Stimulated activated naive CD4-positive, alpha-beta T cell treated with Interleukin-2 at 50 U/mL for 16 hours (primary cell): ENCODE results near the gene PIAS2.
A peak's percentile ranks its signal among the peaks of the same experiment; 100 is the strongest.
"Not testable (repeated sequence)": the region's sequence is repeated elsewhere in the genome, so short reads cannot be mapped to it uniquely, and the experiment has no call there.

ENCODE experiments used
- DNase-seq: peaks from one replicate; lab custom pipeline; 2025; lab: John Stamatoyannopoulos, UW

The PIAS2 gene

DNA sequence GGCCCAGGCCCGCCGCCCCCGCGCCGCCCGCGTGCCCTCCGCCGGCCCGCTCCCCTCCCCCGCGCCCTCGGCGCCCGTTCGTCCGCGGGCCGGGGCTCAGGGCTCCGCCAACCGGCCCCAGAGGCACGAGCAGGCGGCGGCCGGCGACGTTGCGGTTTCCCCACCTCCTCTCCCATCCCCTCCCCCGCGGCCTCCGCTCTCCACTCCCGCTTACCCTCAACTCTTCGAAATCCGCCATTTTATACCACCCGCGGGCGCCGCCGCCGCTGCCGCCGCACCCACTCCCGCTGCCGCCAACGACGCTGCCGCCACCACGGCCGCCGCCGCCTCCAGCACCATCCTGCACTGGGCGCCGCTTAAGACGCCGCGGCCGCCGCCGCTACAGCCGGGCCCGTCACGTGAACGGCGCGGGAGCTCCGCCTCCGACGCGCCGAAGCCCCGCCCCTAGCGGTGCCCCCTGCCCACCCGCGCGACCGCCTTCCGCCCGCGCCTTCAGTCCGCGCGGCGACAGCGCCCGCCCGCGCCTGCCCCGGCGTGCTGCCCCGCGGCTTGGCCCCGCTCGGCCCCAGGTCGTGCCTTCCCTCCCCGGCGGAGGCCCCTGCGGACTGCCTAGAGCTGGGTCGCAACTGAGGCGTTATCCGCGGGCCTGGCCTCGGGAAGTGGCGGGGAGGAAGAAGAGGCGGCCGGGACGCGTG lies at the start of gene PIAS2, which contains the start of gene KATNAL2:
Gene PIAS2, minus strand, starts transcription at position 400 of the 695 bp plus-strand sequence. Its CDS starts 162 bp downstream, at position 238.
Gene KATNAL2, plus strand, starts transcription at position 495 of the 695 bp plus-strand sequence. CDS start 29,271 bp downstream, outside the sequence.
- DNase-seq: peak; percentile 63

GRCh38 chr18:46966266-46966665 lies 49.0 kb upstream of the PIAS2 start:
- DNase-seq: not testable (repeated sequence)

DNA sequence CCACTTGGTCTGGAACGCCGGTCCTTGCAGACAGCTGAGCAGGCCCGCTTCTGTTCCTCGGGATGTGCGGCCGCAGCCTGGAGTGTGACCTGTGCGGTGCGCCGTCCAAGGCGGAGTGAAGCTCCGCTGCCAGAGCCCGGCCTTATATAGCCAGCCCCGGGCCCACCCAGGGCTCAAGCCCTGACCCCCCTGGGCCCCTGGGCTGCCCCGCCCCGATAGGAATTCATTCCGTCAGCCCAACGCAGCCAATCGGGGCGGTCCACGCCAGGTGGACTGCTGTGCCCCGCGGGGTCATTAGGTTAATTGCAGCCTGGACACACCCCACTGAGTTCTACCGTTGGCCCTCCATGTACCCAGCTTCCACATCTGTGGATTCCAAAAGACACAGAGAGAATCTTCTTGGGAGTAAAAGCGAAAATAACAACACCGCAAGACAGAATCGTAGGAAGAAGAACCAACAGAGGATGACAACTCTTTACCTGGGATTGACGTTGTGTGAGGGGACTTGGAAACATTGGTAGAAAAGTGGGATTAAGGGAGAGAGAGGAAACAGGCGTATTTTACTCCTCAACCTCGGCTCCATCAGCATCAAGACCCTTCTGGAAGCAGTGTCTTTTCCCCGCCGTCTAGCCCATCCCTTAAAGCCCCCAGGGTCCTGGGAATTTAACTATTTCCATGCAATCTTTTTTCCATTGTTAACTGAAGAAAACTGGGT lies 47.4 kb upstream of the PIAS2 start:
- not testable (repeated sequence) for DNase-seq

DNA sequence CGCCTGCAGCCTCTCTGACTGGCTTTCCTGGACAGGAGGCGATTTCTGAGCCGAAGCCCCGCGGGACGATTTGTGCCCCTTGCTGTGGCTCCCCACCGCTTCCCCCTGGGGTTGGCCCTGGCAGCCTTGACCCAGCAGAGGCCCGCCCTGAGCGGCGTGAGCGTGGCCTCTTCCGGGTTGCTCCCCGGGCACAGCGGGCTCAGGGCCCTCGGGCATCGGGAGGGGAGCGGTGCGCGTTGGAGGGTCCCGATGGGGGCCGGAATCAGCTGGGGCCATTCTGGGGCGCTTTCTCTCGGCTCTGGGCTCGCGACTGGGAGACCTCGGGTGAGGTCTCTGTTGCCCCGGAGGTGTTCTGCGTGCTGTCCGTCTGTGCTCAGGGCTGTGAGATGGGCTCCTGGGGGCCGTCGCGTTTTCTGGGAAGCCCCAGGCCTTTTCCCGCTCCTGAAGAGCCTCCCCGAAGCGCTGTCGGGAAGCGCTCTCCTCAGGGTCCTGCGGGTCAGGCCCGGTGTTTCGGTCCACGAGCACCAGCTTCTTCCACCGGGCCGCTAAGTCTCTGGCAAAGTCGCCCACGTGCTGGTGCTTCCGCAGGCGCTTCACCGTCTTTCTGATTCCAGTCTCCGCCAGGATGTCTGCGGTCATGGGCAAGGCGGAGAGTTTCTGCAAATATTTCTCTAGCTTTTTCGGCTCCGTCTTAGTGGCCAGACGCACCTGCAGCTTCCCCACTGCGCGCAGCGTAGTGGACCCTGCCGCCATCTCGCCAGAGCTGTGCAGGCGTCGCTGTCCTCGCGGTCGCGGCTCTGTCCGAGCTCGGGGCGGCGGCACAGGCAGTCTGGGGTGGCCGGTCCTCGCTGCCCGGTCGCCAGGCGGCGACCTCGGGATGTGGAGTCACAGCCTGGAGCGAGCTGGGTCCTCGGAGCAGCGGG lies 46.6 kb upstream of the PIAS2 start:
- not testable (repeated sequence) for DNase-seq

- DNase-seq: no peak
These were observed 40.9 kb upstream of the PIAS2 start for GRCh38 chr18:46958209-46958608.

DNA sequence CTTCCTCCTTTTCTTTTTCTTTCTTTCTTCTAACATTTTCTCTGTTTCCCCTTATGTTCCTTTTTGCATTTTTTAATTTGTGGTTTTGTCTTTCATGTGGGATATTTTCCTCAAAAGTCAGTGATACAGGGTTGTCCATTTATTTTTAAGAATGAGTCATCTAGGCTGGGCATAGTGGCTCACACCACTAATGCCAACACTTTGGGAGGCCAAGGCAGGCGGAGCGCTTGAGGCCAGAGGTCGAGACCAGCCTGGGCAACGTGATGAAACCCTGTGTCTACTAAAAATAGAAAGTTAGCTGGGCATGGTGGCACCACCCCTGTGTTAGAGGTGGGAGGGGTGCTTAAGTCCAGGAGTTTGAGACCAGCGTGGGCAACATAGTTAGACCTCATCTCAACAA lies 35.9 kb upstream of the PIAS2 start:
- DNase-seq: no peak

DNA sequence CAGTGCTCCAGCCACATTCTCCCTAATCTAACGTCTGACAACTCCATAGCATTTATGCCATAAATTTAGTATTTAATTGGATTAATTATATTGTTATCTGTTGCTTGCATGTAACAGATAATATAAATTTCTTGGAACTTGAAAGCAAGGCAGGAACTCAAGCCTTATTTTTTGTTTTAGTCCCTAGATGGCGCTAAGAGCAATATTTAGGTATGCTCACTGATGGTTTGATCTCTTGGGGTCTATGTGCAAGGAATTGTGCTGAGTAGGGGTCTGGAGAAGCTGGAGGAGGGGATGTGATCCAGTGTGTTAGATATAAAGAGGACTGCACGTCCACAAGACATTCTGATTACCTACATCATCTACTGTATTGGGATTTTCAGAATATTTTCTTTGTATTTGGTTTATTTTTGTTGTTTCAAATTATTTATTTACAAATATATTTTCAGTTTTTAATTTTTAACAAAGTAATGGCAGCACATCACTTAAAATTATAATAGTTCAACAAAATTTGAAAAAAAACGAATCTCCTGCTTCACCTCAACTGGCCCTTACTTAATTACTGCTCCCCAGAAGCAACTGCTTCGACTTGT lies 32.9 kb upstream of the PIAS2 start:
- no peak for DNase-seq

DNA sequence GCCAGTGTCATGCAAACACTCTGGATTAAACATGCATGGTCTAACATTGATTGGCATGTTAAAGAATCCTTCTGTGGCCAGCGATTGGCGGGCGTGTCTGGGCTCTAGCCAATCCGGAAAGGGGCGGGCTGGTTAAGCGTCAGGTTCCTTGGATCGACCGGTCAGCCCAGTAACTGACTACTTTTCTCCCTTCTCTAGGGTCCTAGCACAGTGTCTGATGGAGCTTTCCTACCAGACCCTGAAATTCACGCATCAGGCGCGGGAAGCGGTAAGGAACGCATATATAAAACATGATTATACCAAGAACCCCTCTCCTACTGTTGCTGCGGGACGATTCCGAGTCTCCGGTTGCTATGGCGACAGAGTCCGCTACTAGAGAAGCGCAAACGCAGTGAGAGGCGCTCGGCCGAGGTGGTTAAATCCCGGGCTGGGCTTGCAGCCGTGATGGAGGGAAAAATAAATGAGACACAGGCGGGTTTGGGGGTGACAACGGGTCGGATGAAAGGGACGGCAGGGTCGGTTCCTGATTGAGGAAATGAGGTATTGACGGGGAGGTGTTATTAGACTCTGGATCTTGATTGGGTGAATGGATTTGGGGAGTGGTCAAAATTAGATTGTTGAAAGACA lies 29.5 kb upstream of the PIAS2 start:
- peak; percentile 24 for DNase-seq

DNA sequence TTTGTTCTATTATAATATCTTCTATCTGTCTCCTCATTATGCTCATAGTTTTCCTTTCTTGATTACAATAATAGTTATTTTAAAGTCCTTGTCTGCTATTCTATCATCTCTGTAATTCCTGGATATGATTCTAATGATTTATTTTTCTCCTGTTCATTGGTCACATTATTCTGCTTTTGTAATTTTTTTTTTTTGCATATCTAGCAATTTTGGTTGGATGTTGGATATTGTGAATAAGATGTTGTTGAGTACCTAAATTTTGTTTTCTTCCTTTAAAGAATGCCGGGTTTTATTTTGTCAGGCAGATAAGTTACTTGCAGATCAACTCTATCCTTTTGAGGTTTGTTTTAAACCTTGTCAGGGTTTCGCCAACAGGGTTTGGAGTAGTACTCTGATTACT lies 25.3 kb upstream of the PIAS2 start:
- no peak for DNase-seq

DNA sequence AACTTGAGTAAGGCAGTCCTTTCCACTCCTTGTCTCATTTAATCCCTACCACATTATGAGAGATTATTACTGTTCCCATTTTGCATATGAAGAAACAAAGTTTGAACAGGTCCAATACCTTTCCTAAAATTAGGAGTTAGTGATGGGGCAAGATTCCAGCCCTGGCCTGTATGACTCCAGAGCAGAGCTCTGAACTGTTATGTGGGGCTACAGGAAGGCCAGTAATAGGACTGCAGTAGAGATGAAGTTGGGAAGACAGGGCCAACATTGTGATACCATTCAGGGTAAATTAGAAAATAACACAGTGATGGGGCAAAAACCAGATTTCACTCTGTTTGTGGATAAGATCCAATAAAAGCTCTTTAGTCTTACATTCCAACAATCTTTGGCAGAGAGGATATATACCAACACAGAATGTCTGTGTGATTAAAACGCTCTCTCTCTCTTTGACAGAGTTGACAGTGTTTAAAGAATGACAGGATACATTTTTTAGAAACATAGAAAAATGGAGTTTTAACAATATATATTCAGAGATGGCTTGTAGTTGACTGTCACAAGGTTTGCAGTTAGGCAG lies 22.8 kb upstream of the PIAS2 start:
- DNase-seq: no peak

GRCh38 chr18:46939337-46939963 lies 22.1 kb upstream of the PIAS2 start:
- DNase-seq: no peak

- no peak for DNase-seq
These were observed 3.3 kb upstream of the PIAS2 start for GRCh38 chr18:46920653-46921052.

DNA sequence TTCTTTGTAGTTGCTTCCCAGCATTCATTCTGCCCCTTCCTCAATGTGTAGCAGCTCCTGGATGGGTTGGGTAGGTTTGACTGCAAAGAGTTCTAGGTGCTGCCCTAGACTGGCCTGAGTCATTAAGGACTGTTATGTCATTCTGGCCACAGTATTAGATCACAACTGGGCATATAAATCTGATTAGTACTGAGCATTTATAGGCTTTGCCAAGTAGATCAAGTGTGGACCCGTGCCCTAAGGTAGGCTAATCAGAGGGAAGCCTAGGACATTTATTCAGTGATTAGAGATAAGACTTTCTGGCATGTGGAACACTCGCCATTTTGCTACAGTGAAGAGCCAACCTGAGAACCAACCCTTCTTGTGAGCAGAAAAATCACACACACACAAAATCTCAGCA lies 2.8 kb upstream of the PIAS2 start:
- DNase-seq: no peak

DNA sequence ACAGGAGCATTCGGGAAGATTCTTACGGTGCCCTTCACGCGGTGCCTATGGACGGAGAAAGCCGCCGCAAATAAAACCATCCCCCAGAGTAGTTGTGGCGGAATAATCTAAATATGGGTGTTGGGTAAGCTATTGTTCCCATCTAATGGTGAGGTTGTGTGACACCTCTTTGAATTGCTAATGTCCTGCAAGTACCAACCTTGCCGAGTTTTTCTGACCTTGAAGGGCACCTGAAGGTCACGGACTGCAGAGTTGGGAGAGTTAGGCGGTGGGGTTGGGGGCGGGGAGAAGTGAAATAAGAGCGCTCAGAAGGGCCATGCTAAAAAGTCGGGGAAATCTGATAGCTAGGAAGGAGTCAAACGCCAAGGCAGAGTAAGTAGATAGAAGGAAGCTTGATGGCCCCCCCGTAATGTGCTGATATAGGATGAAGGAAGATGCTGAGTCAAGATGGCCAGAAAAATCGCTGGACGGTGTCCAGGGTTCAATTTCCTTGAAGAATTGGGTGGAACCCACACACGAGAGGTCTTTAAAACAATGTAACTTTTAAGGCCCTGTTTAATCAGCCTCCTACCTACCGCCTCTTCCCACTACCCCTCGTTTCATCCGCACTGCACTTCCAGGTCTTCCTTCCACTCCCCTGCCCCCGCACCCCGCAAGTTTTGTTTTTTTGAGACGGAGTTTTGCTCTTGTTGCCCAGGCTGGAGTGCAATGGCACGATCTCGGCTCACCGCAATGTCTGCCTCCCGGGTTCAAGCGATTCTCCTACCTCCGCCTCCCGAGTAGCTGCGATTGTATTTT lies 695 bp upstream of the PIAS2 start:
- no peak for DNase-seq

- DNase-seq: no peak
These were observed 678 bp downstream of the PIAS2 start for GRCh38 chr18:46916551-46917107.

DNA sequence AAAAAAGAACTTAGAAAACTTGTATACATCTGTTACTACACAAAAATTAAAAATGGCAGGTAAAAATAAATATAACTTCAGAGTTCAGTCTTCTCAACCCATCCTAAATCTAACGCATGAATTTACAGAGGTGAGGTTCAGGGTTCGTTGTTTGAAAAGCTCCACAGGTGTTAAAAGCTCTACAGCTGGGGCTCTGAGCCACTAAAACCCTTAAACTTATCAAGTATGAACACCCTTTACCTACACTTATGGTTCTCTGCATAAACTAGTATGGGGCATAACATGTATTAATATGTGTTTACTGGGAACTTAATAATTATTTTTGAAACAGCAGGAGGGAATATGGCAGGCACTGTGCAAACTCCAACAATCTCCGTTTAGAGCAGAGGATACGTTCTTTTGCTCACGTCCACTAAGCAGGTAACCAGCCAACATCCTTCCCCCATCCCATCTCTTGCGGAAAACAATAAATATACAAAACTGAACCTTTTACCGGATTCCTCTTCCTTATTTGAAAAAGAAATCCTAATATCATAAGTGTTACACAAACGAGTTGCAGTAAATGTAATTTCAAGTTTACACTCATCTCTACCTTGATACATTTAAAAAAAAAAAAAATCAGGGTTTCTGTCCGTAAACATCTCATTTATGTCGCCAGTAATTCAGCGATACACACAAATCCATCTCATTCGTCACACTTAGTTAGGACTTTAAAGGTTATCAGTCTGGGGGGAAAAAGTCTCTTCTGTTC lies 1.3 kb downstream of the PIAS2 start:
- no peak for DNase-seq

DNA sequence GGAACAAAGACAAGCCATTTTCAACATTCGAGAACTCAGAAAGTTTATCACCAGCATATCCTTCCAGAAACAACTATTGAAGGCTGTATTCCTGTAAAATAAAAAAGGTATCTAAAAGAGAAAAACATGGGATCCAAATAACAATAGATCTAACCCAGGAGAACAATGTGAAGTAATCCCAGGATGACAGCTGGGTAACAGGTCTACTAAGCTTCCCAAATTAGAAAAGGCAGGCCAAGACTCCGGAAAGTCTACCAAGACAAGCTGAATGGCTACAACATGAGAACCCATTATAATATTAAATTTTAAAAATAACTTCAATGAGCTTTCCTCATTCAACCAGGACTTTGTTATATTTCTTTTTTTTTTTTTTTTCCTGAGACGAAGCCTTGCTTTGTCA lies 6.5 kb downstream of the PIAS2 start:
- DNase-seq: no peak

DNA sequence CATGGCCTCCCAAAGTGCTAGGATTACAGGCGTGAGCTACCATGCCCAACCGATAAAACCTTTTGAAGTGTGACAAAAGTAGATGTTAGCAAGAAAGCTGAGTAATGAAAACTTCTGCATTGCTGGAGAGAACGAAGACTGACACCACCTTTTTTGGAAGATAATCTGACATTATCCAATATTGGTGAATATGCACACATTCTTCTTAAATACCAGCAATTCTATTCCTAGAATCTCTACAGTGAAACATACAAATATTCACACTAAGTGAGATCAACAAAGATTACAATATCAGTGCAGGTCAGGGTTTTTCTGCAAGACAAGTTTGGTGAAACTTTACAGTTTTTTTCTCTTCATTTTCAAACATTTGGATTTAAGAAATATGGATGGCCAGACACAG lies 7.8 kb downstream of the PIAS2 start:
- DNase-seq: no peak

GRCh38 chr18:46903406-46903805 lies 13.9 kb downstream of the PIAS2 start:
- no peak for DNase-seq
